Nephron (organoid): ENCODE results near the gene ANO1.
A peak's percentile ranks its signal among the peaks of the same experiment; 100 is the strongest.

ENCODE experiments used
- H3K27ac Mint-ChIP-seq, 3 experiments: 2 replicates each; pipeline ENCODE4 v1.8.0; 2020; ENCODE audit warnings: mixed read lengths in 3 of 3, mild to moderate bottlenecking in 2 of 3, moderate library complexity in 1 of 3
- H3K27me3 Mint-ChIP-seq: 2 replicates; pipeline ENCODE4 v1.8.0; 2021; ENCODE audit warnings: low read depth, mild to moderate bottlenecking, moderate library complexity, mixed read lengths
- H3K36me3 Mint-ChIP-seq: 2 replicates; pipeline ENCODE4 v1.8.0; 2020; ENCODE audit warnings: low read depth, mixed read lengths
- H3K4me1 Mint-ChIP-seq: 2 replicates; pipeline ENCODE4 v1.8.0; 2020; ENCODE audit warnings: mixed read lengths
- H3K4me3 Mint-ChIP-seq, 3 experiments: 2 replicates each; pipeline ENCODE4 v1.8.0; 2020; ENCODE audit warnings: mild to moderate bottlenecking in 3 of 3, mixed read lengths in 3 of 3, moderate library complexity in 2 of 3
- H3K9me3 Mint-ChIP-seq: 2 replicates; pipeline ENCODE4 v1.8.0; 2020; ENCODE audit warnings: mixed read lengths
- CTCF ChIP-seq, 3 experiments: fragments of 200-600 bp; sonication (generic); IDR thresholded peaks; one replicate each; pipeline ENCODE4 v1.5.0; 2021; ENCODE audit warnings: antibody characterized with exemption in 3 of 3; ENCODE audit not compliant: unreplicated experiment in 3 of 3

The ANO1 gene

GRCh38 chr11:70204466-70204799 lies 126.3 kb downstream of the ANO1 start:
- H3K27me3 Mint-ChIP-seq = peaks cover 4% of the 10 kb centered on the region
- H3K4me3 Mint-ChIP-seq = peak overlapping the region; percentile 92 to 98 (median 95)
- peak overlapping the region; percentile 80 to 96 (median 95) for H3K27ac Mint-ChIP-seq
- peaks cover 23% of the 10 kb centered on the region for H3K4me1 Mint-ChIP-seq
- no peaks in the 10 kb centered on the region for H3K9me3 Mint-ChIP-seq
- peaks cover 24% of the 10 kb centered on the region for H3K36me3 Mint-ChIP-seq
- no peak for TF ChIP-seq CTCF (IDR thresholded peaks at IDR 0.05; ENCODE audit: unreplicated experiment in 3 of 3)

- no peaks in the 10 kb centered on the region for H3K9me3 Mint-ChIP-seq
- H3K27ac Mint-ChIP-seq = peak overlapping the region in 2 of 3 experiments; percentile 57
- H3K4me1 Mint-ChIP-seq = peaks cover 23% of the 10 kb centered on the region
- H3K36me3 Mint-ChIP-seq = peaks cover 28% of the 10 kb centered on the region
- H3K4me3 Mint-ChIP-seq = peak overlapping the region; percentile 92 to 98 (median 95)
- H3K27me3 Mint-ChIP-seq = no peaks in the 10 kb centered on the region
- no peak for TF ChIP-seq CTCF (IDR thresholded peaks at IDR 0.05; ENCODE audit: unreplicated experiment in 3 of 3)
Measured at GRCh38 chr11:70205049-70205725, 127.1 kb downstream of the ANO1 start.

- Mint-ChIP-seq H3K27me3 (no peaks in the 10 kb centered on the region), H3K36me3 (peaks cover 29% of the 10 kb centered on the region), H3K4me3 (peak overlapping the region; percentile 92 to 98 (median 95)), H3K4me1 (peaks cover 23% of the 10 kb centered on the region), H3K27ac (peak overlapping the region in 2 of 3 experiments; percentile 57), H3K9me3 (no peaks in the 10 kb centered on the region)
- TF ChIP-seq CTCF (IDR thresholded peaks at IDR 0.05; ENCODE audit: unreplicated experiment in 3 of 3) = no peak
Measured at GRCh38 chr11:70205766-70206165, 127.6 kb downstream of the ANO1 start.

DNA sequence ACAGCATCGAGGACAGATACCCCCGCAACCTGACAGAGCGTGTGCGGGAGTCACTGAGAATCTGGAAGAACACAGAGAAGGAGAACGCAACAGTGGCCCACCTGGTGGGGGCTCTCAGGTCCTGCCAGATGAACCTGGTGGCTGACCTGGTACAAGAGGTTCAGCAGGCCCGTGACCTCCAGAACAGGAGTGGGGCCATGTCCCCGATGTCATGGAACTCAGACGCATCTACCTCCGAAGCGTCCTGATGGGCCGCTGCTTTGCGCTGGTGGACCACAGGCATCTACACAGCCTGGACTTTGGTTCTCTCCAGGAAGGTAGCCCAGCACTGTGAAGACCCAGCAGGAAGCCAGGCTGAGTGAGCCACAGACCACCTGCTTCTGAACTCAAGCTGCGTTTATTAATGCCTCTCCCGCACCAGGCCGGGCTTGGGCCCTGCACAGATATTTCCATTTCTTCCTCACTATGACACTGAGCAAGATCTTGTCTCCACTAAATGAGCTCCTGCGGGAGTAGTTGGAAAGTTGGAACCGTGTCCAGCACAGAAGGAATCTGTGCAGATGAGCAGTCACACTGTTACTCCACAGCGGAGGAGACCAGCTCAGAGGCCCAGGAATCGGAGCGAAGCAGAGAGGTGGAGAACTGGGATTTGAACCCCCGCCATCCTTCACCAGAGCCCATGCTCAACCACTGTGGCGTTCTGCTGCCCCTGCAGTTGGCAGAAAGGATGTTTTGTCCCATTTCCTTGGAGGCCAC lies 128.3 kb downstream of the ANO1 start:
- peaks cover 23% of the 10 kb centered on the region for H3K4me1 Mint-ChIP-seq
- H3K36me3 Mint-ChIP-seq = peaks cover 29% of the 10 kb centered on the region
- no peak for TF ChIP-seq CTCF (IDR thresholded peaks at IDR 0.05; ENCODE audit: unreplicated experiment in 3 of 3)
- no peaks in the 10 kb centered on the region for H3K9me3 Mint-ChIP-seq
- H3K27ac Mint-ChIP-seq = no peak overlapping the region
- H3K27me3 Mint-ChIP-seq = no peaks in the 10 kb centered on the region
- H3K4me3 Mint-ChIP-seq = peak overlapping the region; percentile 92 to 98 (median 95)

DNA sequence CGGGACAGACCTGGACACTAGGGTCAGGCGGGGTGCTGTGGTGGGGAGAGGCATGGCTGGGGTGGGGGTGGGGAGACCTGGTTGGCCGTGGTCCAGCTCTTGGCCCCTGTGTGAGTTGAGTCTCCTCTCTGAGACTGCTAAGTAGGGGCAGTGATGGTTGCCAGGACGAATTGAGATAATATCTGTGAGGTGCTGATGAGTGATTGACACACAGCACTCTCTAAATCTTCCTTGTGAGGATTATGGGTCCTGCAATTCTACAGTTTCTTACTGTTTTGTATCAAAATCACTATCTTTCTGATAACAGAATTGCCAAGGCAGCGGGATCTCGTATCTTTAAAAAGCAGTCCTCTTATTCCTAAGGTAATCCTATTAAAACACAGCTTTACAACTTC lies 128.9 kb downstream of the ANO1 start:
- Mint-ChIP-seq H3K36me3 (peaks cover 29% of the 10 kb centered on the region), H3K4me1 (peaks cover 23% of the 10 kb centered on the region), H3K27ac (no peak overlapping the region), H3K27me3 (no peaks in the 10 kb centered on the region), H3K4me3 (peak overlapping the region in 2 of 3 experiments; percentile 48 to 59), H3K9me3 (no peaks in the 10 kb centered on the region)
- no peak for TF ChIP-seq CTCF (IDR thresholded peaks at IDR 0.05; ENCODE audit: unreplicated experiment in 3 of 3)
